Measurements from ENCODE around the gene CDKL5.

GRCh38 chrX:18537524-18537923 lies 112.1 kb downstream of the CDKL5 start:
- TF ChIP-seq, protein P1, sequence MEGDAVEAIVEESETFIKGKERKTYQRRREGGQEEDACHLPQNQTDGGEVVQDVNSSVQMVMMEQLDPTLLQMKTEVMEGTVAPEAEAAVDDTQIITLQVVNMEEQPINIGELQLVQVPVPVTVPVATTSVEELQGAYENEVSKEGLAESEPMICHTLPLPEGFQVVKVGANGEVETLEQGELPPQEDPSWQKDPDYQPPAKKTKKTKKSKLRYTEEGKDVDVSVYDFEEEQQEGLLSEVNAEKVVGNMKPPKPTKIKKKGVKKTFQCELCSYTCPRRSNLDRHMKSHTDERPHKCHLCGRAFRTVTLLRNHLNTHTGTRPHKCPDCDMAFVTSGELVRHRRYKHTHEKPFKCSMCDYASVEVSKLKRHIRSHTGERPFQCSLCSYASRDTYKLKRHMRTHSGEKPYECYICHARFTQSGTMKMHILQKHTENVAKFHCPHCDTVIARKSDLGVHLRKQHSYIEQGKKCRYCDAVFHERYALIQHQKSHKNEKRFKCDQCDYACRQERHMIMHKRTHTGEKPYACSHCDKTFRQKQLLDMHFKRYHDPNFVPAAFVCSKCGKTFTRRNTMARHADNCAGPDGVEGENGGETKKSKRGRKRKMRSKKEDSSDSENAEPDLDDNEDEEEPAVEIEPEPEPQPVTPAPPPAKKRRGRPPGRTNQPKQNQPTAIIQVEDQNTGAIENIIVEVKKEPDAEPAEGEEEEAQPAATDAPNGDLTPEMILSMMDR (conservative IDR thresholded peaks at IDR 0.05), result no peak
- TF ChIP-seq ZFX (IDR thresholded peaks at IDR 0.05), result no peak
